NB4 (cell line): ENCODE data around the gene TBX6.

ENCODE experiments used
- POLR2A ChIP-seq: IDR thresholded peaks from 2 replicates; pipeline ENCODE4 v1.6.1; 2011; ENCODE audit warnings: mild to moderate bottlenecking; ENCODE audit not compliant: insufficient read length; ENCODE audit errors: extremely low read depth
- TF ChIP-seq, protein P1 (sequence below): IDR thresholded peaks from one replicate; pipeline ENCODE4 v1.5.1; 2012; ENCODE audit warnings: low read depth, low read length

DNA sequence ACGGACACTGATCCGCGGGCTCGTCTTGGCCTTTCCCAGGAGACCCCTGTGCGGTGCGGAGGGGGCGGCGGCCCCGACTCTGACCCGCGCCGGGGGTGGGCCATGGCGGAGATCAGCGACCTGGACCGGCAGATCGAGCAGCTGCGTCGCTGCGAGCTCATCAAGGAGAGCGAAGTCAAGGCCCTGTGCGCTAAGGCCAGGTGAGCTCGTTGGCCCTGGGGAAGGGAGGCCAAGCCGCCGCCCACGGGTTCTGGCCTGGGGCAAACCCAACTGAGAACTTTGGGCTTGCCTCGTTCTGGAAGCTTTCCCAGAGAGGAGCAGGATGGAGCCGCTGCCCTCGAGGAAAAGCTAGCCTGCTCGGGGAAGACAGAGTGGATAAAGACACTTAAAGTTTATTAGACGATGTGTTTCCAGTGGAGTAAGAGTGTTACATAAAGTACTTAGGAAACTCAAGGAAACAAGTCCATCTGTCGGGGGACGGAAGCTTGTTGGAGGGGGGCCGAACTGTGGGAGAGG, 15.4 kb downstream of the TBX6 start:
- TF ChIP-seq, protein P1, sequence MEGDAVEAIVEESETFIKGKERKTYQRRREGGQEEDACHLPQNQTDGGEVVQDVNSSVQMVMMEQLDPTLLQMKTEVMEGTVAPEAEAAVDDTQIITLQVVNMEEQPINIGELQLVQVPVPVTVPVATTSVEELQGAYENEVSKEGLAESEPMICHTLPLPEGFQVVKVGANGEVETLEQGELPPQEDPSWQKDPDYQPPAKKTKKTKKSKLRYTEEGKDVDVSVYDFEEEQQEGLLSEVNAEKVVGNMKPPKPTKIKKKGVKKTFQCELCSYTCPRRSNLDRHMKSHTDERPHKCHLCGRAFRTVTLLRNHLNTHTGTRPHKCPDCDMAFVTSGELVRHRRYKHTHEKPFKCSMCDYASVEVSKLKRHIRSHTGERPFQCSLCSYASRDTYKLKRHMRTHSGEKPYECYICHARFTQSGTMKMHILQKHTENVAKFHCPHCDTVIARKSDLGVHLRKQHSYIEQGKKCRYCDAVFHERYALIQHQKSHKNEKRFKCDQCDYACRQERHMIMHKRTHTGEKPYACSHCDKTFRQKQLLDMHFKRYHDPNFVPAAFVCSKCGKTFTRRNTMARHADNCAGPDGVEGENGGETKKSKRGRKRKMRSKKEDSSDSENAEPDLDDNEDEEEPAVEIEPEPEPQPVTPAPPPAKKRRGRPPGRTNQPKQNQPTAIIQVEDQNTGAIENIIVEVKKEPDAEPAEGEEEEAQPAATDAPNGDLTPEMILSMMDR = no peak
- no peak for TF ChIP-seq POLR2A
